Smooth muscle cell of the umbilical artery (primary cell): ENCODE measurements around the gene SLC25A2. TPM values are rescaled to one million over a fixed set of nuclear protein-coding genes. Genes with fewer than 3 reads are reported as not detected.

ENCODE experiments used
- total RNA-seq: library from RNA; depleted of rRNA; stranded (reverse); fragments of >200 nt; gene quantifications from 2 replicates; pipeline ENCODE4 v1.2.3, GENCODE V29; 2014

The SLC25A2 gene
- 0.28 and 0.30 TPM in 2 replicates for total RNA-seq

GRCh38 chr5:141303756-141304155 lies at the start of gene SLC25A2:
Gene SLC25A2, minus strand, starts transcription at chr5:141304049. Its CDS starts 184 bp downstream, at chr5:141303865.

GRCh38 chr5:141349917-141350619 lies 46.2 kb upstream of the SLC25A2 start, which contains the start of gene PCDHGB1:
Gene PCDHGB1, plus strand, starts transcription at chr5:141350099. Its CDS starts 162 bp downstream, at chr5:141350261.

DNA sequence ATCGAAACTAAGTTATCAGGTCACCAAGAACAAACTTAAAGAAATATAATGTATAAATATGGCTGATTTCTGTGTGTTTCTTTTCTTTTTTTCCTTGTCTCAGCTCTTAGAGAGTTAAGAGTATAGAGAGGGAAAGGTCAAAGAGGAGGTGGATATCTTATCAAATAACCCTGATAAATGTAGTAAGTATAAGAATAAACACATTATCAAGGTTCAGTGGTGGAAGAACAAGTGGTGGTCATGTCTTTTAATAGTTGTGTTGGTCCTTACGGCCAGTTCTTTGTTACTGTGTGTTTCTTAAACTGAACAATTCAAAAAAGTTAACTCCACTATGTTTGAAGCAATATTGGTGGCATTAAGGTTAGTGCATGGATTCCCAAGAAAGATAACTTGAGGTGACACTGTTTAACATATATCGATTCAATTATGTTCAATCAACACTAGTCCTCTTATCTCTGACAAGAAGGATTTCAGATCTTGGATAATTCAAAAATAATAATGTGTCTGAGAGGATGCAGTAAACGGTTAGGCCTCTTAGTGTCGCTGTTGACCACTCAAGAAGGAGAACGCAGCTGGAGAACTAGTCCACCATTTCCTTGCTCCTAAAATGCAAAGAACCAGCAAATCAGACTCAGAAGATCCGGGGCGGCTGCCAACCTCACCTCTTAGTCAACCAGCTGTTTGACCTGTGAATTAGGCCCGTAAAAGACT lies 39.5 kb upstream of the SLC25A2 start, which contains the start of gene PCDHGA3:
TSS of gene PCDHGA3 (plus strand) at position 588 of the 711 bp plus-strand sequence. CDS start 205 bp downstream, outside the sequence.

DNA sequence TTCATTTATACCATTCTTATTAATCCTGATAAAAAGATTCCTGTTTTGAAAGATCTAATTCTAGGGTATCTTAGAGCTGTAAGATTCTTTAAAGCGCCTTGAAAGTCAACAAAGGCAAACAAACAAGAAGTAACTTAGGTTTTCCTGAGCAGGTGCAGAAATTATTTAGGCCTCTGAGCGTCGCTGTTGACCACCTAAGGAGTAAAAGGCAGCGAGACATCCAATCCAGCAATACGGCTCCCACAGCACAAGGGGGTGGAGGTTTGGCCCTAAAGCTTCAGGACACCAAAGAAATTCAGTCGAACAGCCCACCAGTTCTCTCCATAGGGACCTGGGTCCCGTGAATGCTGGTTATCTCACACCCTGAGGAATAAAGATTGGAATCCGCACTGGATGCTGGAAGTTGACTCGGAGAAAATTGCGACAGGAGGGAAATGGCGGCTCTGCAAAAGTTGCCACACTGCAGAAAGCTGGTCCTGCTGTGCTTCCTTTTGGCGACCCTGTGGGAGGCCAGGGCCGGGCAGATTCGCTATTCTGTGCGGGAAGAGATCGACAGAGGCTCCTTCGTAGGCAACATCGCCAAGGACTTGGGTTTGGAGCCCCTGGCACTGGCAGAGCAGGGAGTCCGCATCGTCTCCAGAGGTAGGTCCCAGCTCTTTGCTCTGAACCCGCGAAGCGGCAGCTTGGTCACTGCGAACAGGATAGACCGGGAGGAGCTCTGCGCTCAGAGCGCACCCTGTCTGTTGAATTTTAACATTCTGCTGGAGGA lies 34.9 kb upstream of the SLC25A2 start, which contains the start of gene PCDHGA2:
TSS of gene PCDHGA2 (plus strand) at position 223 of the 769 bp plus-strand sequence.

GRCh38 chr5:141330299-141331080 lies 26.6 kb upstream of the SLC25A2 start, which contains the start of gene PCDHGA1:
Gene PCDHGA1, plus strand, starts transcription at chr5:141330514.

GRCh38 chr5:141320225-141321169 lies 16.6 kb upstream of the SLC25A2 start, which contains the start of gene TAF7:
Gene TAF7, minus strand, starts transcription at chr5:141320784. Its CDS starts 740 bp downstream, at chr5:141320044.

Other genes with a start within 250 kb of the SLC25A2 start
- 0.59 and 0.74 TPM in 2 replicates for gene PCDHB2, start 209.4 kb downstream of the SLC25A2 start, total RNA-seq
- 0.09 and 0.30 TPM in 2 replicates for gene PCDHB3, start 203.6 kb downstream of the SLC25A2 start, total RNA-seq
- under 0.01 and 0.09 TPM in 2 replicates for gene PCDHB4, start 182.2 kb downstream of the SLC25A2 start, total RNA-seq
- 0.60 and 1.8 TPM in 2 replicates for gene PCDHB5, start 168.8 kb downstream of the SLC25A2 start, total RNA-seq
- gene PCDHB6, start 154.0 kb downstream of the SLC25A2 start, total RNA-seq: 0.14 and 0.30 TPM in 2 replicates
- gene PCDHB7, start 131.4 kb downstream of the SLC25A2 start, total RNA-seq: 0.18 and 0.89 TPM in 2 replicates
- gene PCDHB8, start 126.3 kb downstream of the SLC25A2 start, total RNA-seq: 0.05 and 0.89 TPM in 2 replicates
- 0.09 and 0.30 TPM in 2 replicates for gene PCDHB16, start 121.7 kb downstream of the SLC25A2 start, total RNA-seq
- gene PCDHB9, start 116.9 kb downstream of the SLC25A2 start, total RNA-seq: 0.18 and 0.30 TPM in 2 replicates
- gene PCDHB10, start 111.7 kb downstream of the SLC25A2 start, total RNA-seq: 0.42 and 0.59 TPM in 2 replicates
- 0.05 and 0.30 TPM in 2 replicates for gene PCDHB11, start 104.4 kb downstream of the SLC25A2 start, total RNA-seq
- 0.05 and 0.30 TPM in 2 replicates for gene PCDHB12, start 95.3 kb downstream of the SLC25A2 start, total RNA-seq
- gene PCDHB13, start 90.1 kb downstream of the SLC25A2 start, total RNA-seq: 0.28 and 0.89 TPM in 2 replicates
- gene PCDHB14, start 80.7 kb downstream of the SLC25A2 start, total RNA-seq: 0.42 and 1.5 TPM in 2 replicates
- 0.28 and 0.59 TPM in 2 replicates for gene PCDHB15, start 58.7 kb downstream of the SLC25A2 start, total RNA-seq
- 79.9 and 81.4 TPM in 2 replicates for gene TAF7, start 16.7 kb upstream of the SLC25A2 start, total RNA-seq
- gene PCDHGA1, start 26.5 kb upstream of the SLC25A2 start, total RNA-seq: 0.69 and 0.89 TPM in 2 replicates
- gene PCDHGA2, start 34.7 kb upstream of the SLC25A2 start, total RNA-seq: 3.5 and 3.9 TPM in 2 replicates
- 1.6 and 2.1 TPM in 2 replicates for gene PCDHGA3, start 39.8 kb upstream of the SLC25A2 start, total RNA-seq
- 3.3 TPM in 2 replicates for gene PCDHGB1, start 46.0 kb upstream of the SLC25A2 start, total RNA-seq
- gene PCDHGA4, start 51.0 kb upstream of the SLC25A2 start, total RNA-seq: 5.8 and 6.5 TPM in 2 replicates
- gene PCDHGB2, start 55.9 kb upstream of the SLC25A2 start, total RNA-seq: 2.1 and 2.4 TPM in 2 replicates
- 0.89 and 0.92 TPM in 2 replicates for gene PCDHGA5, start 60.1 kb upstream of the SLC25A2 start, total RNA-seq
- 6.5 and 6.8 TPM in 2 replicates for gene PCDHGB3, start 66.2 kb upstream of the SLC25A2 start, total RNA-seq
- 3.2 and 4.2 TPM in 2 replicates for gene PCDHGA6, start 69.8 kb upstream of the SLC25A2 start, total RNA-seq
- 4.2 and 6.8 TPM in 2 replicates for gene PCDHGA7, start 78.7 kb upstream of the SLC25A2 start, total RNA-seq
- gene PCDHGB4, start 83.6 kb upstream of the SLC25A2 start, total RNA-seq: 25.5 and 27.3 TPM in 2 replicates
- 2.8 and 3.0 TPM in 2 replicates for gene PCDHGA8, start 88.6 kb upstream of the SLC25A2 start, total RNA-seq
- gene PCDHGB5, start 93.9 kb upstream of the SLC25A2 start, total RNA-seq: 30.9 and 34.3 TPM in 2 replicates
- 3.6 and 4.5 TPM in 2 replicates for gene PCDHGA9, start 98.7 kb upstream of the SLC25A2 start, total RNA-seq
- 2.4 and 2.8 TPM in 2 replicates for gene PCDHGB6, start 104.0 kb upstream of the SLC25A2 start, total RNA-seq
- 6.8 and 8.6 TPM in 2 replicates for gene PCDHGA10, start 108.9 kb upstream of the SLC25A2 start, total RNA-seq
- gene PCDHGB7, start 113.6 kb upstream of the SLC25A2 start, total RNA-seq: 8.3 and 10.1 TPM in 2 replicates
- gene PCDHGA11, start 117.0 kb upstream of the SLC25A2 start, total RNA-seq: 12.5 and 19.4 TPM in 2 replicates
- gene PCDHGA12, start 126.5 kb upstream of the SLC25A2 start, total RNA-seq: 16.3 and 33.7 TPM in 2 replicates
- 38.6 and 69.3 TPM in 2 replicates for gene PCDHGC3, start 171.9 kb upstream of the SLC25A2 start, total RNA-seq
- gene PCDHGC4, start 181.0 kb upstream of the SLC25A2 start, total RNA-seq: 2.4 and 3.5 TPM in 2 replicates
- 2.4 and 10.2 TPM in 2 replicates for gene PCDHGC5, start 185.0 kb upstream of the SLC25A2 start, total RNA-seq